Medulla oblongata (tissue), 1 donor: Measurements from ENCODE around the gene ACP4.
"Not testable (repeated sequence)": the region's sequence is repeated elsewhere in the genome, so short reads cannot be mapped to it uniquely, and the experiment has no call there.

Experiments
- DNase-seq: peaks from one replicate; pipeline ENCODE4 v3.0.0-alpha.2; 2015; ENCODE audit errors: extremely low spot score

The ACP4 gene, protein sequence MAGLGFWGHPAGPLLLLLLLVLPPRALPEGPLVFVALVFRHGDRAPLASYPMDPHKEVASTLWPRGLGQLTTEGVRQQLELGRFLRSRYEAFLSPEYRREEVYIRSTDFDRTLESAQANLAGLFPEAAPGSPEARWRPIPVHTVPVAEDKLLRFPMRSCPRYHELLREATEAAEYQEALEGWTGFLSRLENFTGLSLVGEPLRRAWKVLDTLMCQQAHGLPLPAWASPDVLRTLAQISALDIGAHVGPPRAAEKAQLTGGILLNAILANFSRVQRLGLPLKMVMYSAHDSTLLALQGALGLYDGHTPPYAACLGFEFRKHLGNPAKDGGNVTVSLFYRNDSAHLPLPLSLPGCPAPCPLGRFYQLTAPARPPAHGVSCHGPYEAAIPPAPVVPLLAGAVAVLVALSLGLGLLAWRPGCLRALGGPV

DNA sequence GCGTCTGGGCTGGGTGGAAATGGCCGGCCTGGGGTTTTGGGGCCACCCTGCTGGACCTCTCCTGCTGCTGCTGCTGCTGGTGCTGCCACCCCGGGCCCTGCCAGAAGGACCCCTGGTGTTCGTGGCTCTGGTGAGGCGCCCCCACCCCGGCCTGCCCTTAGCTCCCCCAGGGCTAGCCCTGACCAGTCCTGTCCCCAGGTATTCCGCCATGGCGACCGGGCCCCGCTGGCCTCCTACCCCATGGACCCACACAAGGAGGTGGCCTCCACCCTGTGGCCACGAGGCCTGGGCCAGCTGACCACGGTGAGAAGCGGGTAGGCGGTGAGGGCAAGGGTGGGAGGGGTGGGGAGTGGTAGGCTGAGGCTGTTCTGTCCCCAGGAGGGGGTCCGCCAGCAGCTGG is at the start of gene ACP4:
Gene ACP4, plus strand, starts transcription at position 20 of the 400 bp plus-strand sequence. Its CDS starts 0 bp downstream, at position 20.
- DNase-seq: no peak

GRCh38 chr19:50741179-50741933 is 48.9 kb upstream of the ACP4 start:
- no peak for DNase-seq

DNA sequence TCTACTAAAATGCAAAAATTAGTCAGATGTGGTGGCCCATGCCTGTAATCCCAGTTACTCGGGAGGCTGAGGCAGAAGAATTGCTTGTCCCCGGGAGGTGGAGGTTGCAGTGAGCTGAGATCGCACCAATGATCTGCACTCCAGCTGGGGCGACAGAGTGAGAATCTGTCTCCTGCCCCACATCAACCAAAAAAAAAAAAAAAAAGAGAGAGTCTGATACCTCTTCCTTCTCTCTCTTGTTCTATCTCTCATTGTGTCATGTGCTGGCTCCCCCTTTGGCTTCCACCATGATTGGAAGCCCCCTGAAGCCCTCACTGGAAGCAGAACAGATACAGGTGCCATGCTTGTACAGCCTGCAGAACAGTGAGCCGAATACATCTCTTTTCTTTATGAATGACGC is 46.7 kb upstream of the ACP4 start:
- DNase-seq: no peak

DNA sequence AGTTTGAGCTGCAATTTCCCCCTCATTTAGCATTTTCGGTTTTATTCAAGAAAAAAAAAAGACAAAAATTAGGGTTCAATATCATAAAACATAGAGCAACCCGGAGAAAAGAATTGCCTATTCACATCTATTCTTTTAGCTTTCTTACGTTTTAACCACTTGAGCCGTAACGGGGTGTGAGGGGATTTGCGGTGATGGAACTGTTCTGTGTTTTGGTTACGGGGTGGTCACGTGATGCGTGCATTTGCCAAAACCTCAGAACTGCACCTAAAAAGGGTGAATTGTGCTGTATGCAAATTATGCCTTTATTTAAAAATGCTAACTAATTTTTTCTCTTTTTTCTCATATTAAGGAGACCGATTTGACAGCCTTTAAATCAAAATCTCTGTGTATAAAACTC is 45.0 kb upstream of the ACP4 start:
- no peak for DNase-seq

DNA sequence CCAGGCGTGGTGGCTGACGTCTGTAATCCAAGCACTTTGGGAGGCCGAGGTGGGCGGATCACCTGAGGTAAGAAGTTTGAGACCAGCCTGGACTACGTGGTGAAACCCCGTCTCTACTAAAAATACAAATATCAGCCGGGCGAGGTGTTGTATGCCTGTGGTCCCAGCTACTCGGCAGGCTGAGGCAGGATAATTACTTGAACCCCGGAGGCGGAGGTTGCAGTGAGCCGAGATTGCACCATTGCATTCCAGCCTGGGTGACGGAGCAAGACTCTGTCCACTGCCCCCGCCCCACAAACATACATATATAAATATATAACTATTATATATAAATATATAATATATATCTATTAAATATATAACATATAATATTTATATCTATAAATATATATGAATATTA is 43.1 kb upstream of the ACP4 start:
- not testable (repeated sequence) for DNase-seq

DNA sequence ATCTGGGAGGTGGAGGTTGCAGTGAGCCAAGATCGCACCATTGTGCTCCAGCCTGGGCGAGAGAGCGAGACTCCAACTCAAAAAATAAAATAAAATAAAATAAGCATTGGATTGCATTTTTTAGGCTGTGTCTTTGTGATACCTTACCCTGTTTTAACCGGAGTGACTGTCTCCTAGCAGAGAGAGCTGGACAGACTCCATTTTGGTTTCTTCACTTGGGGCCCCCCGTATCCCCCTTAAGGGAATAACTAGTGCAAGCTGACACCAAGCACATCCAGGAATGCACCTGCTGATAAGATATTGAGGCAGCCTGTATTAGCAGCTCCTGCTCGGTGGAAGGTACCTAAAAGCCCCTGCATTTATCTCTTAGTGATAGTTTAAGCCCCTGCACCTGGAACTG is 40.7 kb upstream of the ACP4 start:
- DNase-seq: no peak

GRCh38 chr19:50750010-50750409 is 40.2 kb upstream of the ACP4 start:
- DNase-seq: no peak

- no peak for DNase-seq
These were observed 36.3 kb upstream of the ACP4 start for GRCh38 chr19:50753879-50754278.

GRCh38 chr19:50756244-50756643 is 34.0 kb upstream of the ACP4 start:
- DNase-seq: not testable (repeated sequence)

GRCh38 chr19:50757624-50758023 is 32.6 kb upstream of the ACP4 start:
- DNase-seq: not testable (repeated sequence)

DNA sequence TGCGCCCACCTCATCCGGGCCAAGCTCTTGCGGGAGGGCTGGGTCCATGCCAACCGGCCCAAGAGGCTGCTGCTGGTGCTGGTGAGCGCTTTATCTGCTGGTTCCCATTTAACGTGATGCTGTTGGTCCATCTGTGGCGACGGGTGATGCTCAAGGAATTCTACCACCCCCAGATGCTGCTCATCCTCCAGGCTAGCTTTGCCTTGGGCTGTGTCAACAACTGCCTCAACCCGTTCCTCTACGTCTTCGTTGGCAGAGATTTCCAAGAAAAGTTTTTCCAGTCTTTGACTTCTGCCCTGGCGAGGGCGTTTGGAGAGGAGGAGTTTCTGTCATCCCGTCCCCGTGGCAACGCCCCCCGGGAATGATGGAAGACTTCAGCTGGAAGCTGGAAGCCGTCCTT is 31.1 kb upstream of the ACP4 start:
- not testable (repeated sequence) for DNase-seq

- no peak for DNase-seq
These were observed 30.3 kb upstream of the ACP4 start for GRCh38 chr19:50759886-50760285.

DNA sequence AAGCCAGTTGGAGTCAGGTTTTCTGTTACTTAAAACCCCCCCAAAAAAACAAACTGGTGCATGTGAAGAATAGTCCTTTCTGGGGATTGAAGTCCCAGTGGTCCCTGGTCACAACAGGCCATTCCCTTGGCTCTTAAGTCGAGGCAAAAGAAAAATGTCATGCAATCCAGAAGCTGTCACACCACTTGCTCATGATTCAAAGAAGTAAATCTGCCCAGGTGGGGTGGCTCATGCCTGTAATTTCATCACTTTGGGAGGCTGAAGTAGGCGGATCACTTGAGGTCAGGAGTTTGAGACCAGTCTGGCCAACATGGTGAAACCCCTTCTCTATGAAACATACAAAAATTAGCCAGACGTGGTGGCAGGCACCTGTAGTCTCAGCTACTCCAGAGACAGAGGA is 28.7 kb upstream of the ACP4 start:
- not testable (repeated sequence) for DNase-seq

GRCh38 chr19:50763521-50763920 is 26.7 kb upstream of the ACP4 start:
- DNase-seq: not testable (repeated sequence)

- no peak for DNase-seq
These were observed 25.8 kb upstream of the ACP4 start for GRCh38 chr19:50764409-50764808.

GRCh38 chr19:50766746-50767145 is 23.5 kb upstream of the ACP4 start:
- not testable (repeated sequence) for DNase-seq

GRCh38 chr19:50767263-50767662 is 23.0 kb upstream of the ACP4 start:
- not testable (repeated sequence) for DNase-seq

- DNase-seq: no peak
These were observed 21.9 kb upstream of the ACP4 start for GRCh38 chr19:50768277-50768676.

- not testable (repeated sequence) for DNase-seq
These were observed 20.1 kb upstream of the ACP4 start, which contains the start of gene GPR32 for GRCh38 chr19:50770164-50770563. TSS of gene GPR32 (plus strand) at chr19:50770464. CDS start at chr19:50770601, 137 bp downstream.

GRCh38 chr19:50770888-50771287 is 19.3 kb upstream of the ACP4 start:
- no peak for DNase-seq

GRCh38 chr19:50772476-50772875 is 17.7 kb upstream of the ACP4 start:
- no peak for DNase-seq

- not testable (repeated sequence) for DNase-seq
These were observed 17.3 kb upstream of the ACP4 start for GRCh38 chr19:50772912-50773311.

DNA sequence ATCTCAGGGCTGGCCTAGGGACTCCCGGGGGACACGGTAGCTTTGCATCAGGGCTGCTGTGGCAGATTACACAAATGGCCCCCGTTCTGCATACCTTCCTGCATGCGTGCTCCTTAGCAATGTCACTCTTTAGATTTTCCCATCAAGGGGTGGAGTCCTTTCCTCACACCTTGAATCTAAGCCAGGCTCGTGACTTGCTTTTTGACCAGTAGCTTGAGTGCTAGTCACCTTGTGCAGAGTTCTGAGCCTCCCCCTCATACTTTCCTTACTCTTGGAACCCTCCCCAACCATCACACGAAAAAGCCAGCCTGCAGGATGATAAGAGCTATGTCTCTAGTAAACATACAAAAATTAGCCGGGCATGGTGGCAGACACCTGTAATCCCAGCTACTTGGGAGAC is 16.8 kb upstream of the ACP4 start:
- DNase-seq: not testable (repeated sequence)
